OCI-M1 (cell line): Measurements from ENCODE around the gene CUTA.
A peak's percentile ranks its signal among the peaks of the same experiment; 100 is the strongest.
"Not testable (repeated sequence)": the region's sequence is repeated elsewhere in the genome, so short reads cannot be mapped to it uniquely, and the experiment has no call there.

ENCODE experiments used
- DNase-seq: peaks from one replicate; lab custom pipeline; 2025; lab: John Stamatoyannopoulos, UW

CUTA gene

GRCh38 chr6:33405386-33405940 lies 12.4 kb downstream of the CUTA start:
- no peak for DNase-seq

- DNase-seq, result no peak
Observed at GRCh38 chr6:33404884-33405283, 13.0 kb downstream of the CUTA start.

GRCh38 chr6:33399881-33400280 lies 18.0 kb downstream of the CUTA start:
- not testable (repeated sequence) for DNase-seq

GRCh38 chr6:33398601-33399000 lies 19.3 kb downstream of the CUTA start:
- DNase-seq, result not testable (repeated sequence)

- no peak for DNase-seq
Observed at GRCh38 chr6:33397541-33397940, 20.4 kb downstream of the CUTA start.

- DNase-seq, result no peak
Observed at GRCh38 chr6:33392979-33393378, 24.9 kb downstream of the CUTA start.

- no peak for DNase-seq
Observed at GRCh38 chr6:33392595-33392948, 25.3 kb downstream of the CUTA start.

- DNase-seq, result peak; percentile 60
Observed at GRCh38 chr6:33391922-33392594, 25.8 kb downstream of the CUTA start.

GRCh38 chr6:33391278-33391921 lies 26.5 kb downstream of the CUTA start, which contains the start of gene KIFC1:
Gene KIFC1, plus strand, starts transcription at chr6:33391823. Its CDS starts 163 bp downstream, at chr6:33391986.
- DNase-seq, result peak; percentile 100

- DNase-seq, result no peak
Observed at GRCh38 chr6:33390767-33391277, 27.1 kb downstream of the CUTA start.

GRCh38 chr6:33390173-33390572 lies 27.7 kb downstream of the CUTA start:
- no peak for DNase-seq

- DNase-seq, result no peak
Observed at GRCh38 chr6:33384581-33385020, 33.3 kb downstream of the CUTA start.

- DNase-seq, result no peak
Observed at GRCh38 chr6:33383427-33384185, 34.3 kb downstream of the CUTA start.

GRCh38 chr6:33380272-33380981 lies 37.5 kb downstream of the CUTA start:
- DNase-seq, result peak; percentile 65

- DNase-seq, result not testable (repeated sequence)
Observed at GRCh38 chr6:33379184-33379583, 38.7 kb downstream of the CUTA start.

GRCh38 chr6:33377171-33377570 lies 40.7 kb downstream of the CUTA start:
- no peak for DNase-seq

GRCh38 chr6:33375143-33375671 lies 42.7 kb downstream of the CUTA start:
- DNase-seq, result peak; percentile 73

GRCh38 chr6:33373960-33374910 lies 43.7 kb downstream of the CUTA start:
- no peak for DNase-seq

- peak; percentile 52 for DNase-seq
Observed at GRCh38 chr6:33372526-33373123, 45.3 kb downstream of the CUTA start.

- not testable (repeated sequence) for DNase-seq
Observed at GRCh38 chr6:33371901-33372300, 46.0 kb downstream of the CUTA start.
